Stimulated activated CD4-positive, alpha-beta T cell treated with anti-CD3 and anti-CD28 coated beads, TNF-alpha, amount 100 ng/mL, for 1 hour (primary cell): ENCODE results near the gene SORBS1.
"Not testable (repeated sequence)": the region's sequence is repeated elsewhere in the genome, so short reads cannot be mapped to it uniquely, and the experiment has no call there.

Source experiments
- DNase-seq, 3 donors: peaks; one replicate each; pipeline ENCODE4 v3.0.0-alpha.2; 2020; ENCODE audit warnings: low read depth in 3 of 3, low spot score in 1 of 3

The SORBS1 gene

GRCh38 chr10:95493862-95494261 lies 67.3 kb downstream of the SORBS1 start:
- DNase-seq: no peak

GRCh38 chr10:95487994-95488393 lies 73.2 kb downstream of the SORBS1 start:
- no peak for DNase-seq

- DNase-seq: no peak
Observed at GRCh38 chr10:95485056-95485844, 75.9 kb downstream of the SORBS1 start.

- DNase-seq: no peak
Observed at GRCh38 chr10:95482501-95483233, 78.5 kb downstream of the SORBS1 start.

GRCh38 chr10:95480901-95481491 lies 80.2 kb downstream of the SORBS1 start:
- no peak for DNase-seq

- DNase-seq: no peak
Observed at GRCh38 chr10:95480102-95480900, 80.9 kb downstream of the SORBS1 start.

GRCh38 chr10:95478935-95479334 lies 82.2 kb downstream of the SORBS1 start:
- no peak for DNase-seq

GRCh38 chr10:95478185-95478584 lies 83.0 kb downstream of the SORBS1 start:
- DNase-seq: no peak

GRCh38 chr10:95477175-95477520 lies 84.0 kb downstream of the SORBS1 start:
- DNase-seq: no peak

GRCh38 chr10:95476469-95477174 lies 84.5 kb downstream of the SORBS1 start:
- DNase-seq: no peak

GRCh38 chr10:95475827-95476468 lies 85.2 kb downstream of the SORBS1 start:
- DNase-seq: no peak

GRCh38 chr10:95475003-95475383 lies 86.2 kb downstream of the SORBS1 start:
- no peak for DNase-seq

GRCh38 chr10:95474228-95475002 lies 86.8 kb downstream of the SORBS1 start:
- no peak for DNase-seq

- no peak for DNase-seq
Observed at GRCh38 chr10:95472304-95473088, 88.7 kb downstream of the SORBS1 start.

GRCh38 chr10:95469676-95470075 lies 91.5 kb downstream of the SORBS1 start:
- no peak for DNase-seq

GRCh38 chr10:95469251-95469650 lies 91.9 kb downstream of the SORBS1 start:
- DNase-seq: no peak

- DNase-seq: not testable (repeated sequence)
Observed at GRCh38 chr10:95467642-95468041, 93.5 kb downstream of the SORBS1 start.

- no peak for DNase-seq
Observed at GRCh38 chr10:95467162-95467599, 94.0 kb downstream of the SORBS1 start.

- no peak for DNase-seq
Observed at GRCh38 chr10:95466436-95466835, 94.7 kb downstream of the SORBS1 start.
